Sigmoid colon (tissue), 4 donors: ENCODE data around the gene BNIP5.

Source experiments
- CTCF ChIP-seq, 4 experiments: fragments of 450-650 bp in 3 of 4; fragments of 200-600 bp in 1 of 4; IDR thresholded peaks; one replicate each; pipeline ENCODE4 v1.5.1; 2016 to 2019; ENCODE audit warnings: antibody characterized with exemption in 4 of 4, mild to moderate bottlenecking in 3 of 4, moderate library complexity in 2 of 4
- EP300 ChIP-seq, 4 donors: sonication (generic); formaldehyde crosslinking; IDR thresholded peaks; one replicate each; pipeline ENCODE4 v1.6.1; 2017; ENCODE audit warnings: antibody characterized with exemption in 4 of 4
- POLR2A ChIP-seq, 2 donors: fragments of 450-650 bp; IDR thresholded peaks; one replicate each; pipeline ENCODE4 v1.6.1; 2016; ENCODE audit warnings: antibody characterized with exemption in 2 of 2, mild to moderate bottlenecking in 2 of 2, moderate library complexity in 2 of 2
- POLR2AphosphoS5 ChIP-seq, 4 donors: sonication (generic); formaldehyde crosslinking; IDR thresholded peaks; one replicate each; pipeline ENCODE4 v1.6.1; 2017; ENCODE audit warnings: antibody characterized with exemption in 4 of 4

GRCh38 chr6:36384095-36384494 lies 47.4 kb upstream of the BNIP5 start:
- TF ChIP-seq CTCF (IDR thresholded peaks at IDR 0.05) (no peak), POLR2A (IDR thresholded peaks at IDR 0.05) (no peak), POLR2AphosphoS5 (IDR thresholded peaks at IDR 0.05) (no peak), EP300 (IDR thresholded peaks at IDR 0.05) (no peak)
